Hepatocyte (in vitro differentiated cells): ENCODE data around the gene FKBP14. TPM values are rescaled to one million over a fixed set of nuclear protein-coding genes. Genes with fewer than 3 reads are reported as not detected.

ENCODE experiments used
- DNase-seq: peaks from one replicate; pipeline ENCODE4 v3.0.0-alpha.2; 2016; ENCODE audit warnings: low spot score
- H2AFZ ChIP-seq: fragments of 200-600 bp; sonication (generic); 2 replicates; pipeline ENCODE4 v1.6.0; 2016; ENCODE audit warnings: antibody characterized with exemption, mild to moderate bottlenecking
- H3K27ac ChIP-seq: fragments of 200-600 bp; sonication (generic); 2 replicates; pipeline ENCODE4 v1.5.1; 2016; ENCODE audit warnings: mild to moderate bottlenecking
- H3K27me3 ChIP-seq: fragments of 200-600 bp; sonication (generic); 2 replicates; pipeline ENCODE4 v1.6.1; 2016
- H3K36me3 ChIP-seq: fragments of 200-600 bp; sonication (generic); replicated peaks from 2 replicates; pipeline ENCODE4 v1.5.1; 2016; ENCODE audit warnings: low read depth; ENCODE audit not compliant: insufficient read depth
- H3K4me1 ChIP-seq: fragments of 200-600 bp; sonication (generic); 2 replicates; pipeline ENCODE4 v1.5.1; 2016; ENCODE audit warnings: mild to moderate bottlenecking, moderate library complexity; ENCODE audit not compliant: insufficient read depth
- H3K4me2 ChIP-seq: fragments of 200-600 bp; sonication (generic); 2 replicates; pipeline ENCODE4 v1.6.0; 2016
- H3K4me3 ChIP-seq: fragments of 200-600 bp; sonication (generic); 2 replicates; pipeline ENCODE4 v1.5.1; 2016; ENCODE audit warnings: mild to moderate bottlenecking
- H3K79me2 ChIP-seq: fragments of 200-600 bp; sonication (generic); 2 replicates; pipeline ENCODE4 v1.6.0; 2017; ENCODE audit warnings: mild to moderate bottlenecking
- H3K9me2 ChIP-seq: fragments of 200-600 bp; sonication (generic); replicated peaks from 2 replicates; pipeline ENCODE4 v1.6.0; 2017; ENCODE audit warnings: mild to moderate bottlenecking; ENCODE audit not compliant: insufficient read depth
- H3K9me3 ChIP-seq: fragments of 200-600 bp; sonication (generic); 2 replicates; pipeline ENCODE4 v1.5.1; 2016; ENCODE audit warnings: low read depth, mild to moderate bottlenecking
- H4K20me1 ChIP-seq: fragments of 200-600 bp; sonication (generic); 2 replicates; pipeline ENCODE4 v1.6.0; 2016; ENCODE audit warnings: mild to moderate bottlenecking; ENCODE audit not compliant: insufficient read depth, poor library complexity, severe bottlenecking
- CTCF ChIP-seq: fragments of 200-600 bp; sonication (generic); IDR thresholded peaks from 2 replicates; pipeline ENCODE4 v1.5.1; 2016; ENCODE audit warnings: antibody characterized with exemption, mild to moderate bottlenecking; ENCODE audit not compliant: poor library complexity
- EZH2 ChIP-seq: fragments of 200-600 bp; sonication (generic); IDR thresholded peaks from 2 replicates; pipeline ENCODE4 v1.6.1; 2016; ENCODE audit warnings: antibody characterized with exemption, mild to moderate bottlenecking, borderline replicate concordance
- EZH2phosphoT487 ChIP-seq: fragments of 200-600 bp; sonication (generic); IDR thresholded peaks from one replicate; pipeline ENCODE4 v1.6.1; 2018; ENCODE audit warnings: antibody characterized with exemption, mild to moderate bottlenecking, low read depth, moderate library complexity; ENCODE audit not compliant: unreplicated experiment, severe bottlenecking
- WGBS: methylation state at CpG from one replicate; pipeline ENCODE4 v1.1.6; 2016; ENCODE audit warnings: low lambda C conversion rate; ENCODE audit errors: missing lambda C conversion rate; 5-methylcytosine and 5-hydroxymethylcytosine counted together
- polyA plus RNA-seq: library from polyadenylated mRNA; unstranded; fragments of >200 nt; fragmentation: Nextera tagmentation; extraction: Ambion mirVana; gene quantifications from 2 replicates; pipeline ENCODE4 v1.2.1, GENCODE V29; 2016
- total RNA-seq: library from RNA; depleted of rRNA; stranded (reverse); fragments of >200 nt; gene quantifications from 2 replicates; pipeline ENCODE4 v1.2.3, GENCODE V29; 2014

FKBP14 gene
- total and polyA plus RNA-seq, 2 experiments from 2014 or later, result 36.5 to 45.4 TPM

GRCh38 chr7:29980151-29980550 lies 46.4 kb downstream of the FKBP14 start:
- Histone ChIP-seq H3K36me3 (no peaks in the 10 kb centered on the region), H3K4me3 (no peak overlapping the region), H3K27ac (no peak overlapping the region), H3K4me1 (no peaks in the 10 kb centered on the region), H3K79me2 (peaks cover 90% of the 10 kb centered on the region), H4K20me1 (peaks cover 66% of the 10 kb centered on the region), H3K9me2 (no peaks in the 10 kb centered on the region), H3K4me2 (no peak overlapping the region), H3K27me3 (no peaks in the 10 kb centered on the region), H2AFZ (no peak overlapping the region), H3K9me3 (no peaks in the 10 kb centered on the region)
- TF ChIP-seq CTCF, result no peak
- DNase-seq, result no peak

DNA sequence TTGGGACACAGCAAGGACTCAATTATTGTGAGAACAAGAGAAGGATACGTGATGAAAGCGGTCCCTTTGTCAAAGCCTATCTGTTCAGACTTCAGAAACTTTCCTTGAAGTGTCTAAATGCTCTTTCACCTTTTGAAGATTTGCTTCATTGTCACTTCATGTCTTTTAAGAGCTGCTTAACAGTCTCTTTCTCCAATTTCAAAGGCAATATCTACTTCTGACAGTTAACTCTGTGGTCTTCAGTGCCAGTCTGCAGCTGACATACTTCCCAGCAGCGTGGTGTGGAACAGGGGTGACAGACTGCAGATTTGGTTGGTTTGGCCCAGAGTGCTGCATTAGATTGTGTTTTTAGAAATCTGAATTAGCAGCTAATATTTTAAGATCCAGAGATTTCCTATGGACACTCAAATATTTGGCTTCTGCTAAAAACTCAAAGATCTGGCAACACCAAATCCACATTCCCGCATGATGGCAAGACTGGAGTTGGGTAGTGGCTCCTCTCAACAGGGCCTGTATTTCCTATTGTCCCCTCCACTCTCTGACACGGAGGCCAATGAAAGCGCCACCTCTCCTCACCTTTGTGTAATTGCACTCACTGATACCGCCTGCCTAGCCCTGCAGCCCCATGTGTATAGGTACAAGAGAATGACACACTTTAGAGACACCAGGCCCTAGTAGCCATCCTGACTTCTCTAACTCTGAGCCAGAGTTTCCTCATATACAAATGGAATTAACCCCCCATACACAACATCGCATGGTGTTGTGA lies 48.4 kb downstream of the FKBP14 start:
- H3K27ac ChIP-seq, result no peak overlapping the region
- no peaks in the 10 kb centered on the region for H3K9me2 ChIP-seq
- no peaks in the 10 kb centered on the region for H3K4me1 ChIP-seq
- DNase-seq, result no peak
- peaks cover 92% of the 10 kb centered on the region for H3K79me2 ChIP-seq
- H3K36me3 ChIP-seq, result no peaks in the 10 kb centered on the region
- no peak overlapping the region for H2AFZ ChIP-seq
- 73% methylated on average over 8 of the region's 8 CpGs for WGBS
- H4K20me1 ChIP-seq, result peaks cover 81% of the 10 kb centered on the region
- TF ChIP-seq CTCF (no peak), EZH2 (no peak), EZH2phosphoT487 (no peak)
- no peaks in the 10 kb centered on the region for H3K9me3 ChIP-seq
- H3K27me3 ChIP-seq, result no peaks in the 10 kb centered on the region
- no peak overlapping the region for H3K4me2 ChIP-seq
- no peak overlapping the region for H3K4me3 ChIP-seq

GRCh38 chr7:29976673-29977415 lies 49.7 kb downstream of the FKBP14 start:
- no peak overlapping the region for H2AFZ ChIP-seq
- TF ChIP-seq EZH2phosphoT487 (no peak), EZH2 (no peak), CTCF (no peak)
- H3K36me3 ChIP-seq, result no peaks in the 10 kb centered on the region
- H3K4me1 ChIP-seq, result no peaks in the 10 kb centered on the region
- H3K4me3 ChIP-seq, result no peak overlapping the region
- H3K27ac ChIP-seq, result peak overlapping the region; percentile 10
- H4K20me1 ChIP-seq, result peaks cover 86% of the 10 kb centered on the region
- no peaks in the 10 kb centered on the region for H3K9me3 ChIP-seq
- 81% methylated on average over 6 of the region's 6 CpGs for WGBS
- H3K4me2 ChIP-seq, result peak overlapping the region; percentile 45
- no peaks in the 10 kb centered on the region for H3K27me3 ChIP-seq
- peaks cover 92% of the 10 kb centered on the region for H3K79me2 ChIP-seq
- DNase-seq, result peak; percentile 38
- no peaks in the 10 kb centered on the region for H3K9me2 ChIP-seq
